OCI-LY3 (cell line): ENCODE data around the gene POLR2L.
A peak's percentile ranks its signal among the peaks of the same experiment; 100 is the strongest.

Experiments used
- H2AFZ ChIP-seq: fragments of 200-600, 300-600 bp; shearing (Covaris generic); 2 replicates; pipeline ENCODE4 v1.6.0; 2014; ENCODE audit warnings: antibody characterized with exemption, low read depth, low read length
- H3K27ac ChIP-seq: fragments of 200-600, 300-600 bp; sonication (generic); 2 replicates; pipeline ENCODE4 v1.5.1; 2014; ENCODE audit warnings: mild to moderate bottlenecking, low read length, moderate library complexity, mixed read lengths
- H3K27me3 ChIP-seq: fragments of 200-600, 300-600 bp; sonication (generic); 2 replicates; pipeline ENCODE4 v1.6.1; 2014; ENCODE audit warnings: low read depth, low read length, mixed read lengths
- H3K36me3 ChIP-seq: fragments of 200-600, 300-600 bp; sonication (generic); replicated peaks from 2 replicates; pipeline ENCODE3; 2014; ENCODE audit warnings: low read depth, low read length, mixed read lengths
- H3K4me1 ChIP-seq: fragments of 300-600, 200-600 bp; sonication (generic); 2 replicates; pipeline ENCODE4 v1.6.1; 2014; ENCODE audit warnings: low read length, mixed read lengths
- H3K4me2 ChIP-seq: fragments of 200-600, 300-600 bp; sonication (generic); 2 replicates; pipeline ENCODE4 v1.6.1; 2014; ENCODE audit warnings: low read length, mixed read lengths
- H3K4me3 ChIP-seq: fragments of 300-600, 200-600 bp; sonication (generic); 2 replicates; pipeline ENCODE4 v1.5.1; 2014; ENCODE audit warnings: antibody characterized with exemption, mild to moderate bottlenecking, low read length, moderate library complexity
- H3K79me2 ChIP-seq: fragments of 300-600, 200-600 bp; shearing (Covaris generic); 2 replicates; pipeline ENCODE4 v1.6.1; 2014; ENCODE audit warnings: mild to moderate bottlenecking, low read length, mixed read lengths
- H3K9ac ChIP-seq: fragments of 300-600, 200-600 bp; shearing (Covaris generic); 2 replicates; pipeline ENCODE4 v1.6.0; 2014; ENCODE audit warnings: mild to moderate bottlenecking, low read length, moderate library complexity
- H3K9me3 ChIP-seq: fragments of 200-600, 300-600 bp; shearing (Covaris generic); 2 replicates; pipeline ENCODE4 v1.6.1; 2014; ENCODE audit warnings: low read length, mixed read lengths; ENCODE audit not compliant: insufficient read depth
- H4K20me1 ChIP-seq: fragments of 200-600, 300-600 bp; sonication (generic); 2 replicates; pipeline ENCODE4 v1.6.1; 2016; ENCODE audit warnings: low read length, mixed read lengths; ENCODE audit not compliant: insufficient read depth
- EZH2phosphoT487 ChIP-seq: fragments of 200-600 bp; shearing (Covaris generic); IDR thresholded peaks from 2 replicates; pipeline ENCODE4 v1.6.1; 2018; ENCODE audit warnings: antibody characterized with exemption, mixed run types, low read depth
- TF ChIP-seq, protein P1 (sequence below): fragments of 200-600, 300-600 bp; sonication (generic); IDR thresholded peaks from 2 replicates; pipeline ENCODE4 v1.5.1; 2014; ENCODE audit warnings: antibody characterized with exemption, low read length, low read depth

POLR2L gene

DNA sequence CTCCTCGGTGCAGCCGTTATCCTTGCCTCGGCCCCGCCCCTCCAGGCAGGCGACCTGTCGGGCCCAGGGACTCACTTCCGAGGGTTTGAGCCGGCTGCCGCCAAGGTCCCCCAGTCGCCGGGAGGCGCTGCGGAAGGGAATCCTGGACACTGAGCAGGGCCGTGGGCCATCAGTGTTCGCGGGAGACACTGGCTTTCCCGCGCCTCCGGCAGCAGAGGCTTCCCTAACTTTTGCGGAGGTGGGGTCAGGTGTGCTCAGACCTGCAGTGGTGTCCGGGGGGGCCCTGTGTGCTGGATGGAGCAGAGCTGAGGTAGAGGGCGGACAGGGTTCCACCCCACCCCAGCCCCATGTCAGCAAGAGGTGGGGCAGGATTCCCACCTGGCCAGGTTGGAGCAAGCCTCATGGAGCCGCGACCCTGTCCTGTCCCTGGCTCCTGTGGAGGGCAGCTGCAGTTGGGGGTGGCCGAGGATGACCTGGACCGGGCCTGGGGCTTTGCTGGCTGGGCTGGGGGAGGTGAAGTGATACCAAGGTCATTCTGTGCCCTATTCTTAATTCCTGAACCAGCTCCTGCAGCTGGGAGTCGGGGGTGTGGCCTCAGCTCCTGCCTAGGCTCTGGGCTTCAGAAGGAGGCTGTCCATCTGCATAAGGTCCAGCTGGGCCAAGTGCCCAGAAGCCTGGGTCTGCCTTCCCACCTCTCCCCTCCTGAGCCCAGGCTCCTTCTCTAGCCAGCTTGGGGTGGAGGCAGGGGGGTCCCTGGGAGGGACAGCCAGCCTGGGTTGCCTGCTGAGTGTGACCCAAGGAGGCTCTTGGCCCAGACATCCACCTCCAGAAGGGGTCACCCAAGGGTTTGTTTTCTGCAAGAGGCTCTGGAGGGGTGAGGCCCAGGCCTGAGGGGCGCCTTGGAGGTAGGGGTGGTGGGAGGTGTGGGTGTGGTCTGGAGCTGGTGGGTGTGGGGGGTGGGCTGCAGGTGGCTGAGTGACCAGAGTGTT is 8.7 kb upstream of the POLR2L start:
- Histone ChIP-seq H3K9me3 (no peaks in the 10 kb centered on the region), H4K20me1 (no peaks in the 10 kb centered on the region), H3K36me3 (no peaks in the 10 kb centered on the region), H3K4me1 (peaks cover 10% of the 10 kb centered on the region), H3K4me3 (no peak overlapping the region), H3K9ac (no peak overlapping the region), H3K27me3 (no peaks in the 10 kb centered on the region; the same call in 1 of the 2 replicates), H2AFZ (no peak overlapping the region), H3K4me2 (no peak overlapping the region), H3K79me2 (no peaks in the 10 kb centered on the region), H3K27ac (no peak overlapping the region)
- no peak for TF ChIP-seq EZH2phosphoT487
- TF ChIP-seq, protein P1, sequence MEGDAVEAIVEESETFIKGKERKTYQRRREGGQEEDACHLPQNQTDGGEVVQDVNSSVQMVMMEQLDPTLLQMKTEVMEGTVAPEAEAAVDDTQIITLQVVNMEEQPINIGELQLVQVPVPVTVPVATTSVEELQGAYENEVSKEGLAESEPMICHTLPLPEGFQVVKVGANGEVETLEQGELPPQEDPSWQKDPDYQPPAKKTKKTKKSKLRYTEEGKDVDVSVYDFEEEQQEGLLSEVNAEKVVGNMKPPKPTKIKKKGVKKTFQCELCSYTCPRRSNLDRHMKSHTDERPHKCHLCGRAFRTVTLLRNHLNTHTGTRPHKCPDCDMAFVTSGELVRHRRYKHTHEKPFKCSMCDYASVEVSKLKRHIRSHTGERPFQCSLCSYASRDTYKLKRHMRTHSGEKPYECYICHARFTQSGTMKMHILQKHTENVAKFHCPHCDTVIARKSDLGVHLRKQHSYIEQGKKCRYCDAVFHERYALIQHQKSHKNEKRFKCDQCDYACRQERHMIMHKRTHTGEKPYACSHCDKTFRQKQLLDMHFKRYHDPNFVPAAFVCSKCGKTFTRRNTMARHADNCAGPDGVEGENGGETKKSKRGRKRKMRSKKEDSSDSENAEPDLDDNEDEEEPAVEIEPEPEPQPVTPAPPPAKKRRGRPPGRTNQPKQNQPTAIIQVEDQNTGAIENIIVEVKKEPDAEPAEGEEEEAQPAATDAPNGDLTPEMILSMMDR: peak; percentile 28; the same call in 1 of the 2 replicates

DNA sequence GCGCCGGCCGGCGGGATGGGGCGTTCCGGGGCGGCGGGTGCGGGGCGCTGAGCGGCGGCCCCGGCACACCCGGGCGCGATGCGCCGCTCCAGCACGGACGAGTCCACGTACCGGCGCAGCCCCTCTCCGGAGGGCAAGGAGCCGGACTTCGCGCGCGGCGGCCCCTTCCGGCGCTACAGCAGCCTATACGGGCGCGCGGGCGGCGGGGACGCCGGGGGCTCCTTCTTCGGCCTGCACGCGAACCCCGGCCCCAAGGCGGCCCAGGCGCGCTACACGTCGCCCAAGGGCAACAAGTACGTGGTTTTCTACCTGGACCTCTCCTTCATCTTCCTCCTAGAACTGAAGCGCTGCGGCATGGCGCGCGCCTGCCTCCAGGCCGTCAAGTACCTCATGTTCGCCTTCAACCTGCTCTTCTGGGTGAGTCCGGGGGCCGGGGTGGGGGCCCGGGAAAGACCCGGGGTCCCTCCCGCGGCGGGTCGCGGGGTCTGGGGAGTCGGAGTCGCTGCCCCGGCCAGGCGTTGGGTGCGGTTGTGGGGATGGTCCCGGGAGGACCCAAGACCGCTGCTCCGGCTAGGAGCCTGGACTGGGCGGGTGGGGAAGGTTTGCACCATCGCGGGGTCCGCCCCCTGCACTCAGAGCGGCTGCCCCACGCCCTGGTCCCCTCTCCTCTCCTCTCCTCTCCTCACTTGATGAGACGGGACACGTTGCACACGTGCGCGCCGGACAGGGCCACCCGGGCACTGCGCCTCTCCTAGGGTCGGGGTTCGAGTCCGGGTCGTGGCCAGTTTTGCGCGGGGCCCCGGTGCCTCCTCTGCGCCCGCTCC is 7.8 kb upstream of the POLR2L start:
- Histone ChIP-seq H3K9ac (no peak overlapping the region), H3K27me3 (no peaks in the 10 kb centered on the region; the same call in 1 of the 2 replicates), H3K4me2 (no peak overlapping the region)

GRCh38 chr11:849104-849824 is 6.9 kb upstream of the POLR2L start:
- Histone ChIP-seq H3K27ac (no peak overlapping the region), H2AFZ (no peak overlapping the region), H4K20me1 (no peaks in the 10 kb centered on the region), H3K9ac (no peak overlapping the region), H3K4me1 (peaks cover 18% of the 10 kb centered on the region), H3K27me3 (no peaks in the 10 kb centered on the region; the same call in 1 of the 2 replicates), H3K4me3 (no peak overlapping the region), H3K9me3 (no peaks in the 10 kb centered on the region), H3K79me2 (no peaks in the 10 kb centered on the region), H3K36me3 (no peaks in the 10 kb centered on the region), H3K4me2 (peak overlapping the region; percentile 33)
- no peak for TF ChIP-seq EZH2phosphoT487
- TF ChIP-seq, protein P1: no peak

More for the DNA sequence above, 7.8 kb upstream of the POLR2L start:
- Histone ChIP-seq H3K27ac (no peak overlapping the region), H2AFZ (no peak overlapping the region), H3K4me3 (no peak overlapping the region), H3K9me3 (no peaks in the 10 kb centered on the region), H3K36me3 (no peaks in the 10 kb centered on the region), H3K4me1 (peaks cover 10% of the 10 kb centered on the region), H4K20me1 (no peaks in the 10 kb centered on the region), H3K79me2 (no peaks in the 10 kb centered on the region)
- TF ChIP-seq EZH2phosphoT487: no peak
- TF ChIP-seq, protein P1: no peak
